ENCODE data around the gene FLYWCH2.

DNA sequence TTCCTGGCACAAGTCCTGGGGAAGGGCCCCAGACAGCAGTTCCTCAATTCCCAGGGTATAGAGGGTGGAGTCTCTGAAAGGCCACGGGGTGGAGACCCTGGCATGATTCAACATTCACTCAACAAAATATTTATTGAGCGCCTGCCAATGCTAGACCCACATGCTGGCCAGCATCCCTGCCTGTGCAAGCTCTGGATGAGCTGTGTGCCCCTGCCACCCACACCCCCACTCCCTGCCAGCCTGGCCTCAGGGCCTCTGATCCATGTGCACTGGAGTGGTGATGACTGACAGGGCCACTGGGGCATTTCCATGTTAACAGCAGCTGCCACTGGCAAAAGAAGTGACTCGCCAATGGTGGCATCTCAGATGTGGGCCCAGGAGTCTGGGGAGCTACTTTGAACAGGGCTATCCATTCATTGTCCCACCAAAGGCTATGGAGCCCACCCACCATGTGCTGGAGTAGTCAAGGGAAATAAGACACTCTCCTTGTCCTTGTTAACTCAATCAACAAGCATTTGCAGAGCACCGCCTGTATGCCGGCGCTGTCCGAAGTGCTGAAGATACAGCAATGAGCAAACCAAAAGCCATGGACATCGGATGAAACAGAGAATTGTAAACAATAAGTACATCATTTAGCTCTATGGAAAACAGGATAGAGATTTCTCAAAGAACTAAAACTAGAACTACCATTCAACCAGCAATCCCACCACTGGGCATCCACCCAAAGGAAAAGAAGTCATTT, 22.0 kb upstream of the FLYWCH2 start:
- TF ChIP-seq, protein P1, sequence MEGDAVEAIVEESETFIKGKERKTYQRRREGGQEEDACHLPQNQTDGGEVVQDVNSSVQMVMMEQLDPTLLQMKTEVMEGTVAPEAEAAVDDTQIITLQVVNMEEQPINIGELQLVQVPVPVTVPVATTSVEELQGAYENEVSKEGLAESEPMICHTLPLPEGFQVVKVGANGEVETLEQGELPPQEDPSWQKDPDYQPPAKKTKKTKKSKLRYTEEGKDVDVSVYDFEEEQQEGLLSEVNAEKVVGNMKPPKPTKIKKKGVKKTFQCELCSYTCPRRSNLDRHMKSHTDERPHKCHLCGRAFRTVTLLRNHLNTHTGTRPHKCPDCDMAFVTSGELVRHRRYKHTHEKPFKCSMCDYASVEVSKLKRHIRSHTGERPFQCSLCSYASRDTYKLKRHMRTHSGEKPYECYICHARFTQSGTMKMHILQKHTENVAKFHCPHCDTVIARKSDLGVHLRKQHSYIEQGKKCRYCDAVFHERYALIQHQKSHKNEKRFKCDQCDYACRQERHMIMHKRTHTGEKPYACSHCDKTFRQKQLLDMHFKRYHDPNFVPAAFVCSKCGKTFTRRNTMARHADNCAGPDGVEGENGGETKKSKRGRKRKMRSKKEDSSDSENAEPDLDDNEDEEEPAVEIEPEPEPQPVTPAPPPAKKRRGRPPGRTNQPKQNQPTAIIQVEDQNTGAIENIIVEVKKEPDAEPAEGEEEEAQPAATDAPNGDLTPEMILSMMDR (IDR thresholded peaks at IDR 0.05): no peak
- no peak for TF ChIP-seq POLR2A (IDR thresholded peaks at IDR 0.05)

Data from Peyer's patch (tissue), 4 donors.